Astrocyte (in vitro differentiated cells and primary cell): Measurements from ENCODE around the gene PRTG. TPM values are rescaled to one million over a fixed set of nuclear protein-coding genes. Genes with fewer than 3 reads are reported as not detected.
"Not testable (repeated sequence)": the region's sequence is repeated elsewhere in the genome, so short reads cannot be mapped to it uniquely, and the experiment has no call there.

Experiments used
- DNase-seq: peaks from one replicate; pipeline ENCODE4 v3.0.0-alpha.2; 2010; ENCODE audit warnings: low read depth
- FAIRE-seq: peaks from 2 replicates; lab custom pipeline; 2011; peaks lifted over from hg19 to GRCh38; lab: Jason Lieb, UNC
- H2AFZ ChIP-seq: 2 replicates; pipeline ENCODE4 v1.6.0; 2012; ENCODE audit warnings: low read depth, low read length, inconsistent platforms
- H3K27ac ChIP-seq: 2 replicates; pipeline ENCODE4 v1.5.1; 2011; ENCODE audit warnings: low read depth, low read length, inconsistent platforms
- H3K27me3 ChIP-seq: 2 replicates; pipeline ENCODE4 v1.6.0; 2011; ENCODE audit warnings: low read length, inconsistent platforms; ENCODE audit not compliant: insufficient read depth
- H3K36me3 ChIP-seq: 2 replicates; pipeline ENCODE4 v1.5.1; 2011; ENCODE audit warnings: low read length, inconsistent platforms; ENCODE audit not compliant: insufficient read depth
- H3K4me1 ChIP-seq: 2 replicates; pipeline ENCODE4 v1.5.1; 2011; ENCODE audit warnings: low read length, inconsistent platforms; ENCODE audit not compliant: insufficient read depth
- H3K4me2 ChIP-seq: 2 replicates; pipeline ENCODE4 v1.6.0; 2012; ENCODE audit warnings: low read length, inconsistent platforms
- H3K4me3 ChIP-seq: 2 replicates; pipeline ENCODE4 v1.5.1; 2011; ENCODE audit warnings: low read depth, mild to moderate bottlenecking, low read length, inconsistent platforms; ENCODE audit not compliant: insufficient read depth
- H3K79me2 ChIP-seq: 2 replicates; pipeline ENCODE4 v1.6.0; 2012; ENCODE audit warnings: mild to moderate bottlenecking, low read length, inconsistent platforms; ENCODE audit not compliant: insufficient read depth
- H3K9ac ChIP-seq: 2 replicates; pipeline ENCODE4 v1.6.0; 2012; ENCODE audit warnings: mild to moderate bottlenecking, low read length, inconsistent platforms
- H3K9me3 ChIP-seq: 2 replicates; pipeline ENCODE4 v1.5.1; 2012; ENCODE audit warnings: low read depth, mild to moderate bottlenecking, low read length, inconsistent platforms; ENCODE audit not compliant: insufficient read depth
- H4K20me1 ChIP-seq: 2 replicates; pipeline ENCODE4 v1.6.0; 2012; ENCODE audit warnings: low read length, inconsistent platforms; ENCODE audit not compliant: insufficient read depth
- H3K27ac Mint-ChIP-seq: one replicate; pipeline ENCODE4 v1.8.0; 2021; ENCODE audit warnings: mild to moderate bottlenecking, mixed read lengths; ENCODE audit not compliant: unreplicated experiment
- H3K27me3 Mint-ChIP-seq: one replicate; pipeline ENCODE4 v1.8.0; 2021; ENCODE audit warnings: low read depth, mixed read lengths; ENCODE audit not compliant: unreplicated experiment
- H3K36me3 Mint-ChIP-seq: one replicate; pipeline ENCODE4 v1.8.0; 2021; ENCODE audit warnings: low read depth, mixed read lengths; ENCODE audit not compliant: unreplicated experiment
- H3K4me1 Mint-ChIP-seq: one replicate; pipeline ENCODE4 v1.8.0; 2021; ENCODE audit warnings: low read depth, mixed read lengths; ENCODE audit not compliant: unreplicated experiment
- H3K4me3 Mint-ChIP-seq: one replicate; pipeline ENCODE4 v1.8.0; 2021; ENCODE audit warnings: mild to moderate bottlenecking, moderate library complexity, mixed read lengths; ENCODE audit not compliant: unreplicated experiment
- H3K9me3 Mint-ChIP-seq: one replicate; pipeline ENCODE4 v1.8.0; 2021; ENCODE audit warnings: mild to moderate bottlenecking, mixed read lengths; ENCODE audit not compliant: unreplicated experiment
- CTCF ChIP-seq: IDR thresholded peaks from 2 replicates; pipeline ENCODE4 v1.5.1; 2011; ENCODE audit warnings: low read depth, mild to moderate bottlenecking, inconsistent platforms, low read length, moderate library complexity; ENCODE audit not compliant: insufficient read depth
- EZH2 ChIP-seq: IDR thresholded peaks from 2 replicates; pipeline ENCODE4 v1.6.1; 2012; ENCODE audit warnings: mild to moderate bottlenecking, low read length, inconsistent platforms; ENCODE audit not compliant: insufficient read depth
- total RNA-seq: library from RNA; stranded (reverse); gene quantifications from 2 replicates; pipeline ENCODE4 v1.2.1, GENCODE V29; 2021

The PRTG gene
- total RNA-seq, 1 donor from 2014 or later, result 39.4 TPM

- Histone ChIP-seq H3K4me1 (no peaks in the 10 kb centered on the region), H3K4me2 (no peak overlapping the region), H3K27me3 (no peaks in the 10 kb centered on the region), H4K20me1 (no peaks in the 10 kb centered on the region), H3K4me3 (no peak overlapping the region), H3K79me2 (no peaks in the 10 kb centered on the region), H3K27ac (no peak overlapping the region), H2AFZ (no peak overlapping the region), H3K36me3 (no peaks in the 10 kb centered on the region), H3K9ac (no peak overlapping the region), H3K9me3 (no peaks in the 10 kb centered on the region)
- H3K27ac Mint-ChIP-seq, result no peak overlapping the region
- H3K9me3 Mint-ChIP-seq, result no peaks in the 10 kb centered on the region
- TF ChIP-seq EZH2 (no peak), CTCF (no peak)
- H3K4me3 Mint-ChIP-seq, result no peak overlapping the region
- H3K36me3 Mint-ChIP-seq, result no peaks in the 10 kb centered on the region
- peaks cover 12% of the 10 kb centered on the region for H3K4me1 Mint-ChIP-seq
- DNase-seq, result no peak
- H3K27me3 Mint-ChIP-seq, result no peaks in the 10 kb centered on the region
- no peak for FAIRE-seq
These were observed 47.5 kb downstream of the PRTG start for GRCh38 chr15:55695432-55695831.

GRCh38 chr15:55694652-55695150, 48.3 kb downstream of the PRTG start:
- DNase-seq (peak; percentile 54), FAIRE-seq (no peak)
- no peak overlapping the region for H3K9ac ChIP-seq
- Mint-ChIP-seq H3K27me3 (no peaks in the 10 kb centered on the region), H3K4me1 (peaks cover 12% of the 10 kb centered on the region), H3K36me3 (no peaks in the 10 kb centered on the region), H3K9me3 (no peaks in the 10 kb centered on the region), H3K4me3 (peak overlapping the region; percentile 47), H3K27ac (no peak overlapping the region)
- no peak overlapping the region for H3K27ac ChIP-seq
- H3K9me3 ChIP-seq, result no peaks in the 10 kb centered on the region
- no peak overlapping the region for H3K4me3 ChIP-seq
- no peaks in the 10 kb centered on the region for H3K27me3 ChIP-seq
- H2AFZ ChIP-seq, result no peak overlapping the region
- TF ChIP-seq EZH2, result no peak
- no peak for TF ChIP-seq CTCF
- no peaks in the 10 kb centered on the region for H4K20me1 ChIP-seq
- H3K79me2 ChIP-seq, result no peaks in the 10 kb centered on the region
- H3K36me3 ChIP-seq, result no peaks in the 10 kb centered on the region
- H3K4me2 ChIP-seq, result no peak overlapping the region
- no peaks in the 10 kb centered on the region for H3K4me1 ChIP-seq

GRCh38 chr15:55693116-55693515, 49.8 kb downstream of the PRTG start:
- H2AFZ ChIP-seq, H3K79me2 ChIP-seq, H3K27ac Mint-ChIP-seq, H3K9ac ChIP-seq, H3K27me3 ChIP-seq, H3K36me3 Mint-ChIP-seq, H3K9me3 Mint-ChIP-seq, H3K4me1 ChIP-seq, H4K20me1 ChIP-seq, H3K36me3 ChIP-seq, FAIRE-seq, H3K4me2 ChIP-seq, H3K27me3 Mint-ChIP-seq, H3K4me3 Mint-ChIP-seq, DNase-seq, H3K9me3 ChIP-seq, H3K27ac ChIP-seq, H3K4me3 ChIP-seq: not testable (repeated sequence)
- H3K4me1 Mint-ChIP-seq, result peaks cover 14% of the 10 kb centered on the region
